Liver (tissue), 3 donors: Measurements from ENCODE around the gene USP16.

Source experiments
- ATF3 ChIP-seq: IDR thresholded peaks from 2 replicates; pipeline ENCODE4 v1.6.1; 2016; ENCODE audit warnings: antibody characterized with exemption
- CTCF ChIP-seq: fragments of 150-350 bp; IDR thresholded peaks from 2 replicates; pipeline ENCODE4 v1.5.1; 2017; ENCODE audit warnings: improper control_type of control experiment, low read depth, low read length; ENCODE audit not compliant: missing input control
- HNF4G ChIP-seq: IDR thresholded peaks from 2 replicates; pipeline ENCODE4 v1.6.1; 2016; ENCODE audit warnings: antibody characterized with exemption
- MAX ChIP-seq: IDR thresholded peaks from 2 replicates; pipeline ENCODE4 v1.6.1; 2016; ENCODE audit warnings: antibody characterized with exemption
- RAD21 ChIP-seq, 2 donors: IDR thresholded peaks; 2 replicates each; pipeline ENCODE4 v1.6.1; 2016; ENCODE audit warnings: antibody characterized with exemption in 2 of 2, mild to moderate bottlenecking in 2 of 2
- REST ChIP-seq: IDR thresholded peaks from 2 replicates; pipeline ENCODE4 v1.6.1; 2016; ENCODE audit warnings: antibody characterized with exemption, mild to moderate bottlenecking
- TAF1 ChIP-seq: conservative IDR thresholded peaks from 2 replicates; pipeline ENCODE4 v1.6.1; 2016; ENCODE audit warnings: antibody characterized with exemption, mild to moderate bottlenecking
- YY1 ChIP-seq: IDR thresholded peaks from 2 replicates; pipeline ENCODE4 v1.6.1; 2016; ENCODE audit warnings: antibody characterized with exemption, mild to moderate bottlenecking
- TF ChIP-seq, protein P1 (sequence below): IDR thresholded peaks from 2 replicates; pipeline ENCODE4 v1.6.1; 2016; ENCODE audit warnings: antibody characterized with exemption
- donor health status: healthy.
- donor health status: healthy.

DNA sequence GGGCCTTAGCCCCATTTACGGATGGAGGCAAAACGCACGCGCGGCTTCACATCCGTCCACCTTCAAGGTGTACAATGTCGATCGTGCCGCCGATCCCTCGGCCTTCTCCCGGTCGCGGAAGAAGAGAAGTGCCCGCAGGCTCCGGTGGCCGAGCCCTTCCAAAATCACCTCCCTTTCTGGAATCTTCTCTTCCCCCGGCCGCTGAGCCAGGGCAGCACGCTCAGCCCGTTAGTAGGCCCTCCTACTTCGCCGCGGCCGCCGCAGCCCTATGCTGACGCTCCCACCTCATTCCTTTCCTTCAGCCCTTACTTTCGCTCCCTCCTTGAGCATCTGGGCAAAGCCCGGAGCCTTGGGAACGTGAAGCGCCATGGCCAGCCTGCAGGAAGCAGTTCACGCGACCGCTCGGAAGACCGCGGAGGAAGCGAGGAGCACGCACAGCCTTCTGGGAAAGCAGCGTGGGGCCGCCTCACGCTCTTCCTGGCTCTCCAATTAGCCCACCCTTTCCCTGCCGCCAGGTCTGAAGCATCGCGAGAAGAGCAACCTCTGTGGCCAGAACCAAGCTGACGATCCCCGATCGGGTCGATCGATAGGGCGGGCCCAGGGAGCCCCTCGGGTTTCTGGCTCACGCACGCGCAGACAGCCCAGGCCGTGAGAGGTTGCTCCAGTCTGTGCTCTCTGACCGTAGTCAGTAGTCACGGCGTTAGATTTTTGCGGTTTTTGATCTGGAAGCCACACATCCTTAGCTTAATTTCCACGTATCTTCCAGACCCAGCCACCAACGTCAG is 48.9 kb downstream of the USP16 start, which contains the start of gene CCT8:
- TF ChIP-seq REST: peak; percentile 76
- TF ChIP-seq CTCF: no peak
- TF ChIP-seq, protein P1, sequence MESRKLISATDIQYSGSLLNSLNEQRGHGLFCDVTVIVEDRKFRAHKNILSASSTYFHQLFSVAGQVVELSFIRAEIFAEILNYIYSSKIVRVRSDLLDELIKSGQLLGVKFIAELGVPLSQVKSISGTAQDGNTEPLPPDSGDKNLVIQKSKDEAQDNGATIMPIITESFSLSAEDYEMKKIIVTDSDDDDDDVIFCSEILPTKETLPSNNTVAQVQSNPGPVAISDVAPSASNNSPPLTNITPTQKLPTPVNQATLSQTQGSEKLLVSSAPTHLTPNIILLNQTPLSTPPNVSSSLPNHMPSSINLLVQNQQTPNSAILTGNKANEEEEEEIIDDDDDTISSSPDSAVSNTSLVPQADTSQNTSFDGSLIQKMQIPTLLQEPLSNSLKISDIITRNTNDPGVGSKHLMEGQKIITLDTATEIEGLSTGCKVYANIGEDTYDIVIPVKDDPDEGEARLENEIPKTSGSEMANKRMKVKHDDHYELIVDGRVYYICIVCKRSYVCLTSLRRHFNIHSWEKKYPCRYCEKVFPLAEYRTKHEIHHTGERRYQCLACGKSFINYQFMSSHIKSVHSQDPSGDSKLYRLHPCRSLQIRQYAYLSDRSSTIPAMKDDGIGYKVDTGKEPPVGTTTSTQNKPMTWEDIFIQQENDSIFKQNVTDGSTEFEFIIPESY: peak; percentile 100
- TF ChIP-seq RAD21 (IDR thresholded peaks at IDR 0.05): peak; percentile 16 to 48
- no peak for TF ChIP-seq ATF3
- TF ChIP-seq TAF1: peak; percentile 91
- TF ChIP-seq HNF4G: no peak
- peak; percentile 95 for TF ChIP-seq YY1
- TF ChIP-seq MAX: peak; percentile 98
